Measurements from ENCODE around the gene DLGAP1. TPM values are rescaled to one million over a fixed set of nuclear protein-coding genes. Genes with fewer than 3 reads are reported as not detected.

Gene DLGAP1
- total RNA-seq, 3 donors from 2014 or later (not counting 1 experiment from before 2014, with no cell fraction given) = not detected

DNA sequence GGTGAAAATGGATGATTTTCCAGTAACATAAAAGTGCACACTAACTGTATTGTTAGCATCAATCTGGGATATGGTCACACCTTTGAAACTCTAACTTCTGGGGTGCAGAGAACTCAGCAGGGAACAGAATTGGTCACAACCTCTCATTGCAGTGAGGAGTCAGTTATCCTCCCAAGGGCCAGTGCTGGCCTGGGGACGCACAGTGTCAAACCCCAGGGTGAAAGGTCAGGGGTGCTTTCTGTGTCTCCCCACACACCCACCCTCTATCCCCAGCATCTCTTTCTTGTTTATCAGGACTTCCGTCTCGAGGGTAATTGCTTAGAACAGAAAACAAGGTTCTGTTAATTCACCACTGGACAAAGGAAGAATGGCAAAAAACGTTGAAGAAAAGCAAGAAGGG lies 208.7 kb downstream of the DLGAP1 start:
- Mint-ChIP-seq H3K4me3 (no peak overlapping the region), H3K27ac (no peak overlapping the region), H3K36me3 (no peaks in the 10 kb centered on the region), H3K27me3 (ENCODE audit: low read depth in 2 of 2) (no peaks in the 10 kb centered on the region), H3K9me3 (peaks cover 9 to 10% of the 10 kb centered on the region in 2 donors), H3K4me1 (no peaks in the 10 kb centered on the region)
- no peak overlapping the region for H3K27ac ChIP-seq (ENCODE audit: low read length)
- no peak for ATAC-seq
- H3K4me3 ChIP-seq (ENCODE audit: low read length) = no peak overlapping the region
- no peaks in the 10 kb centered on the region for H3K4me1 ChIP-seq (ENCODE audit: control insufficient read depth, insufficient read depth, low read length)
- WGBS (ENCODE audit: insufficient coverage) = 63% methylated on average over 4 of the region's 4 CpGs
- H3K9me3 ChIP-seq (ENCODE audit: control insufficient read depth, insufficient read depth, low read length) = peaks cover 6% of the 10 kb centered on the region
- H3K27me3 ChIP-seq (ENCODE audit: control insufficient read depth, insufficient read depth, low read length) = no peaks in the 10 kb centered on the region
- TF ChIP-seq, protein P1, sequence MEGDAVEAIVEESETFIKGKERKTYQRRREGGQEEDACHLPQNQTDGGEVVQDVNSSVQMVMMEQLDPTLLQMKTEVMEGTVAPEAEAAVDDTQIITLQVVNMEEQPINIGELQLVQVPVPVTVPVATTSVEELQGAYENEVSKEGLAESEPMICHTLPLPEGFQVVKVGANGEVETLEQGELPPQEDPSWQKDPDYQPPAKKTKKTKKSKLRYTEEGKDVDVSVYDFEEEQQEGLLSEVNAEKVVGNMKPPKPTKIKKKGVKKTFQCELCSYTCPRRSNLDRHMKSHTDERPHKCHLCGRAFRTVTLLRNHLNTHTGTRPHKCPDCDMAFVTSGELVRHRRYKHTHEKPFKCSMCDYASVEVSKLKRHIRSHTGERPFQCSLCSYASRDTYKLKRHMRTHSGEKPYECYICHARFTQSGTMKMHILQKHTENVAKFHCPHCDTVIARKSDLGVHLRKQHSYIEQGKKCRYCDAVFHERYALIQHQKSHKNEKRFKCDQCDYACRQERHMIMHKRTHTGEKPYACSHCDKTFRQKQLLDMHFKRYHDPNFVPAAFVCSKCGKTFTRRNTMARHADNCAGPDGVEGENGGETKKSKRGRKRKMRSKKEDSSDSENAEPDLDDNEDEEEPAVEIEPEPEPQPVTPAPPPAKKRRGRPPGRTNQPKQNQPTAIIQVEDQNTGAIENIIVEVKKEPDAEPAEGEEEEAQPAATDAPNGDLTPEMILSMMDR (IDR thresholded peaks at IDR 0.05) = no peak
- intact Hi-C loops (cut with micrococcal nuclease) = no loop called here
- DNase-seq = no peak
- no peaks in the 10 kb centered on the region for H3K36me3 ChIP-seq (ENCODE audit: control insufficient read depth, insufficient read depth, low read length)

DNA sequence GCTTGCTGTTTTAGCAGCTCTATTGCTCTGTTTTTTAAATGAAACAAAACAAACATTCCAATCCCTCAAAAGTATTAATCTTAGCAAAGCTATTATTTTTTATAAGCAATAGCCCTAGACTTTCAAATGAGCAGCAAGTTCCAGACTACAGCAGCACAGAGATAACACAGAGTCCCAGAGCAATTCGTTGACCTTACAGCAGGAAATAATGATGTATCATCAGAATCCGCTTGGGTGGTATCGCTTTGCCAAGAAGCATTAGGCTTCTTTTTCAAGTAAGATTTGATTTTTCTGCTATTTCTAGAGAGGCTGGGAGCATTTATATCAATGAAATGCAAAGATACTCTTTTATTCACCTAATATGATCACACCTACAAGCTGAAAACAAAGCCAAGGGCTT lies 209.7 kb downstream of the DLGAP1 start:
- DNase-seq = no peak
- H3K27me3 ChIP-seq (ENCODE audit: control insufficient read depth, insufficient read depth, low read length) = no peaks in the 10 kb centered on the region
- no peaks in the 10 kb centered on the region for H3K36me3 ChIP-seq (ENCODE audit: control insufficient read depth, insufficient read depth, low read length)
- H3K27ac ChIP-seq (ENCODE audit: low read length) = no peak overlapping the region
- no peak overlapping the region for H3K4me3 Mint-ChIP-seq
- H3K27ac Mint-ChIP-seq = no peak overlapping the region
- no peak overlapping the region for H3K4me3 ChIP-seq (ENCODE audit: low read length)
- WGBS (ENCODE audit: insufficient coverage) = 85% methylated on average over 3 of the region's 3 CpGs
- TF ChIP-seq, protein P1 (IDR thresholded peaks at IDR 0.05) = no peak
- no peaks in the 10 kb centered on the region for H3K4me1 Mint-ChIP-seq
- intact Hi-C loops (cut with micrococcal nuclease) = no loop called here
- peaks cover 9 to 10% of the 10 kb centered on the region in 2 donors for H3K9me3 Mint-ChIP-seq
- no peaks in the 10 kb centered on the region for H3K27me3 Mint-ChIP-seq (ENCODE audit: low read depth in 2 of 2)
- H3K4me1 ChIP-seq (ENCODE audit: control insufficient read depth, insufficient read depth, low read length) = no peaks in the 10 kb centered on the region
- no peak for ATAC-seq
- no peaks in the 10 kb centered on the region for H3K36me3 Mint-ChIP-seq
- peaks cover 4% of the 10 kb centered on the region for H3K9me3 ChIP-seq (ENCODE audit: control insufficient read depth, insufficient read depth, low read length)

DNA sequence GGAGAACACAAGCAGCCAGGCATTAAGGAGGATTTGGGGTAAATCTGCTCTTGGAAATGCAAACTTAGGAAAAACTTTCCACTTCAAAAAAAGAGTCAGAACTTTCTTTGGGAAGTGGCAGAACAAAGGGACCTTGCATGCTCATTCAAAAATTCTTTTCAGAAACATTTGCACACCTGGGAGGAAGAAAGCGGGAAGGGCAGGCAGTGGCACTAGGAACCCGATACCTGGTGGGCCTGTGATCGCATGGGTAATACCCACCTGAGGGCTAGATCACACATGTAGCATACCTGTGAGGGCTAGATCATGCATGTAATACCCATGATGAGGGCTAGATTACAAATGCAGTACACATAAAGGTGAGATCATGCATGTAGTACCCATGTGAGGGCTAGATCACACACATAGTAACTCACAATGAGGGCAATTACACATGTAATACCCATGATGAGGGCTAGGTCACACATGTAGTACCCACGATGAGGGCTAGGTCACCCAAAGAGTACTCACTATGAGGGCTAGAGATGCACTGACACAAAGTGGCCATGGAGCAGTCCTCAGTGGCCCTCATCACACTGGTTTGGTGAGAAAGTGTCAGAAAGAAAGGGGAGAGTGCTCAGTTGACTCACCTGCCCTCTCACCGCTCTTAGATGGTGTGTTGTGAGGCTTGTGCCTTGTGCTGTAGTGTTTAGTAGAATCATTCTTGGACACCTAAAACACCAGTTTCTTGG lies 212.5 kb downstream of the DLGAP1 start:
- 91% methylated on average over 4 of the region's 5 CpGs for WGBS (ENCODE audit: insufficient coverage)
- no peak for ATAC-seq

More for the DNA sequence above, 212.5 kb downstream of the DLGAP1 start:
- Histone ChIP-seq H3K36me3 (ENCODE audit: control insufficient read depth, insufficient read depth, low read length) (no peaks in the 10 kb centered on the region), H3K27me3 (ENCODE audit: control insufficient read depth, insufficient read depth, low read length) (no peaks in the 10 kb centered on the region), H3K4me1 (ENCODE audit: control insufficient read depth, insufficient read depth, low read length) (no peaks in the 10 kb centered on the region), H3K9me3 (ENCODE audit: control insufficient read depth, insufficient read depth, low read length) (peaks cover 4% of the 10 kb centered on the region), H3K4me3 (ENCODE audit: low read length) (no peak overlapping the region), H3K27ac (ENCODE audit: low read length) (no peak overlapping the region)
- Mint-ChIP-seq H3K27ac (no peak overlapping the region), H3K36me3 (no peaks in the 10 kb centered on the region), H3K9me3 (peaks cover 2% of the 10 kb centered on the region in 2 donors), H3K27me3 (ENCODE audit: low read depth in 2 of 2) (no peaks in the 10 kb centered on the region), H3K4me3 (no peak overlapping the region), H3K4me1 (no peaks in the 10 kb centered on the region)
- DNase-seq = no peak
- TF ChIP-seq, protein P1 (IDR thresholded peaks at IDR 0.05) = no peak
- intact Hi-C loops (cut with micrococcal nuclease) = no loop called here
